Measurements from ENCODE around the gene ZBTB40.

DNA sequence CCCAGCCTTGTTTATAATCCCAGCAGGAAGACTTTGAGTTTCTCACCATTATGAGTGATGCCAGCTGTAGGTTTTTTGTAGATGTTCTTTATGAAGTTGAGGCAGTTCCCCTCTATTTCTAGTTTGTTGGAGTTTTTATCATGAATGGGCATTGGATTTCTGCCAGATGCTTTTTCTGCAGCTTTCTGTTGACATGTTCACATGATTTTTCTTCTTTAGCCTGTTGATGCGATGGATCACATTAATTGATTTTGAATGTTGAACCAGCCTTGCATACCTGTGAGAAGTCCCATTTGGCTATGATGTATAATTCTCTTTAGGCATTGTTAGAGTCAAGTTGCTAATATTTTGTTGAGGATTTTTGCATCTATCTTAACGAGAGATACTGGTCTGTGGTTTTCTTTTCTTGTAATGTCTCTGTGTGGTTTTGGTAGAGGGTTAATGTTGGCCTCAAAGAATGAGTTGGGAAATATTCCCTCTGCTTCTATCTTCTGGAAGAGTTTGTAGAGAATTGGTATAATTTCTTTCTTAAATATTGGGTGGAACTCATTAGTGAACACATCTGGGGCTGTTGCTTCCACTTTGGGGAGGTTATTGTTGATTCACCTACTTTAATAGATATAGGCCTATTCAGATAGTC is 33.2 kb downstream of the ZBTB40 start:
- TF ChIP-seq POLR2A (IDR thresholded peaks at IDR 0.05; ENCODE audit: low read depth) (no peak), POLR2AphosphoS5 (IDR thresholded peaks at IDR 0.05) (no peak), EP300 (IDR thresholded peaks at IDR 0.05) (no peak)
- TF ChIP-seq, protein P1, sequence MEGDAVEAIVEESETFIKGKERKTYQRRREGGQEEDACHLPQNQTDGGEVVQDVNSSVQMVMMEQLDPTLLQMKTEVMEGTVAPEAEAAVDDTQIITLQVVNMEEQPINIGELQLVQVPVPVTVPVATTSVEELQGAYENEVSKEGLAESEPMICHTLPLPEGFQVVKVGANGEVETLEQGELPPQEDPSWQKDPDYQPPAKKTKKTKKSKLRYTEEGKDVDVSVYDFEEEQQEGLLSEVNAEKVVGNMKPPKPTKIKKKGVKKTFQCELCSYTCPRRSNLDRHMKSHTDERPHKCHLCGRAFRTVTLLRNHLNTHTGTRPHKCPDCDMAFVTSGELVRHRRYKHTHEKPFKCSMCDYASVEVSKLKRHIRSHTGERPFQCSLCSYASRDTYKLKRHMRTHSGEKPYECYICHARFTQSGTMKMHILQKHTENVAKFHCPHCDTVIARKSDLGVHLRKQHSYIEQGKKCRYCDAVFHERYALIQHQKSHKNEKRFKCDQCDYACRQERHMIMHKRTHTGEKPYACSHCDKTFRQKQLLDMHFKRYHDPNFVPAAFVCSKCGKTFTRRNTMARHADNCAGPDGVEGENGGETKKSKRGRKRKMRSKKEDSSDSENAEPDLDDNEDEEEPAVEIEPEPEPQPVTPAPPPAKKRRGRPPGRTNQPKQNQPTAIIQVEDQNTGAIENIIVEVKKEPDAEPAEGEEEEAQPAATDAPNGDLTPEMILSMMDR (IDR thresholded peaks at IDR 0.05) = no peak

Data from esophagus muscularis mucosa (tissue), 4 donors.